HepG2 (cell line): ENCODE data around the gene CLDN9. TPM values are rescaled to one million over a fixed set of nuclear protein-coding genes. Genes with fewer than 3 reads are reported as not detected.

Experiments used
- KAT8 ChIP-seq: IDR thresholded peaks from 2 replicates; pipeline ENCODE4 v1.6.1; 2016; ENCODE audit warnings: missing genetic modification reagents, missing compliant biosample characterization
- KDM1A ChIP-seq: IDR thresholded peaks from 2 replicates; pipeline ENCODE4 v1.6.1; 2016; ENCODE audit warnings: missing compliant biosample characterization
- KLF15 ChIP-seq: sonication (generic); formaldehyde crosslinking; IDR thresholded peaks from 2 replicates; pipeline ENCODE4 v1.8.1; 2023; ENCODE audit warnings: borderline replicate concordance, mild to moderate bottlenecking, inconsistent platforms, missing genetic modification reagents, mixed read lengths
- NRL ChIP-seq: sonication (generic); formaldehyde crosslinking; IDR thresholded peaks from 2 replicates; pipeline ENCODE4 v1.5.0; 2020; ENCODE audit warnings: missing genetic modification reagents, mild to moderate bottlenecking, moderate library complexity, borderline replicate concordance
- RBM22 ChIP-seq: fragments of 200-400 bp; formaldehyde crosslinking; optimal IDR thresholded peaks from 2 replicates; pipeline ENCODE3; 2017; ENCODE audit warnings: mild to moderate bottlenecking, low read length, moderate library complexity
- SIN3A ChIP-seq: IDR thresholded peaks from 2 replicates; pipeline ENCODE4 v1.6.1; 2011; ENCODE audit warnings: low read depth, mild to moderate bottlenecking, control low read depth, low read length, borderline replicate concordance
- TRAFD1 ChIP-seq: sonication (generic); formaldehyde crosslinking; IDR thresholded peaks from 2 replicates; pipeline ENCODE4 v1.5.1; 2020; ENCODE audit warnings: missing genetic modification reagents, mild to moderate bottlenecking, borderline replicate concordance
- YEATS4 ChIP-seq: sonication (generic); formaldehyde crosslinking; IDR thresholded peaks from 2 replicates; pipeline ENCODE4 v1.4.0; 2020; ENCODE audit warnings: missing genetic modification reagents, borderline replicate concordance
- ZNF33A ChIP-seq: sonication (generic); formaldehyde crosslinking; IDR thresholded peaks from 2 replicates; pipeline ENCODE4 v1.5.1; 2020; ENCODE audit warnings: missing genetic modification reagents, mild to moderate bottlenecking, moderate library complexity, borderline replicate concordance
- ZNF383 ChIP-seq: sonication (generic); formaldehyde crosslinking; IDR thresholded peaks from 2 replicates; pipeline ENCODE4 v1.4.0; 2020; ENCODE audit warnings: missing genetic modification reagents, mild to moderate bottlenecking, borderline replicate concordance
- ZNF687 ChIP-seq: sonication (generic); formaldehyde crosslinking; IDR thresholded peaks from 2 replicates; pipeline ENCODE4 v1.5.1; 2020; ENCODE audit warnings: mild to moderate bottlenecking, missing genetic modification reagents, moderate library complexity
- ZNF691 ChIP-seq: sonication (generic); formaldehyde crosslinking; IDR thresholded peaks from 2 replicates; pipeline ENCODE4 v1.4.0; 2020; ENCODE audit warnings: missing genetic modification reagents, low read depth, mild to moderate bottlenecking, borderline replicate concordance
- polyA plus RNA-seq, 8 experiments: library from polyadenylated mRNA; depleted of rRNA in 3 of 8; stranded (reverse) in 7 of 8; unstranded in 1 of 8; fragments of >200 nt; fragmentation: Illumina TruSeq in 4 of 8; extraction: Trizol in 4 of 8; gene quantifications; 2 replicates each; pipeline versions ENCODE4 v1.2.1 to v1.2.3, GENCODE V29; 2011 to 2016; ENCODE audit warnings: low read depth in 4 of 8, missing spikeins in 1 of 8, mixed read lengths in 1 of 8; ENCODE audit not compliant: insufficient read depth in 1 of 8
- total RNA-seq, 5 experiments: library from RNA; depleted of rRNA; stranded (reverse); fragments of >200 nt; fragmentation: Illumina TruSeq; extraction: Trizol; gene quantifications; 2 replicates each; pipeline ENCODE4 v1.2.3, GENCODE V29; 2016; ENCODE audit warnings: low read depth in 1 of 5
- TF ChIP-seq, protein P1 (sequence below): sonication (generic); formaldehyde crosslinking; IDR thresholded peaks from 2 replicates; pipeline ENCODE4 v1.5.1; 2020; ENCODE audit warnings: mild to moderate bottlenecking, missing genetic modification reagents, borderline replicate concordance
- TF ChIP-seq, protein P2 (sequence below): sonication (generic); formaldehyde crosslinking; IDR thresholded peaks from 2 replicates; pipeline ENCODE4 v1.8.0; 2022; ENCODE audit warnings: mild to moderate bottlenecking, missing genetic modification reagents, moderate library complexity

Gene CLDN9
- total and polyA plus RNA-seq, 2 of the 13 experiments (the other 11 are each of a cell fraction or from before 2014, with no cell fraction given) = 0.15 to 0.26 TPM

DNA sequence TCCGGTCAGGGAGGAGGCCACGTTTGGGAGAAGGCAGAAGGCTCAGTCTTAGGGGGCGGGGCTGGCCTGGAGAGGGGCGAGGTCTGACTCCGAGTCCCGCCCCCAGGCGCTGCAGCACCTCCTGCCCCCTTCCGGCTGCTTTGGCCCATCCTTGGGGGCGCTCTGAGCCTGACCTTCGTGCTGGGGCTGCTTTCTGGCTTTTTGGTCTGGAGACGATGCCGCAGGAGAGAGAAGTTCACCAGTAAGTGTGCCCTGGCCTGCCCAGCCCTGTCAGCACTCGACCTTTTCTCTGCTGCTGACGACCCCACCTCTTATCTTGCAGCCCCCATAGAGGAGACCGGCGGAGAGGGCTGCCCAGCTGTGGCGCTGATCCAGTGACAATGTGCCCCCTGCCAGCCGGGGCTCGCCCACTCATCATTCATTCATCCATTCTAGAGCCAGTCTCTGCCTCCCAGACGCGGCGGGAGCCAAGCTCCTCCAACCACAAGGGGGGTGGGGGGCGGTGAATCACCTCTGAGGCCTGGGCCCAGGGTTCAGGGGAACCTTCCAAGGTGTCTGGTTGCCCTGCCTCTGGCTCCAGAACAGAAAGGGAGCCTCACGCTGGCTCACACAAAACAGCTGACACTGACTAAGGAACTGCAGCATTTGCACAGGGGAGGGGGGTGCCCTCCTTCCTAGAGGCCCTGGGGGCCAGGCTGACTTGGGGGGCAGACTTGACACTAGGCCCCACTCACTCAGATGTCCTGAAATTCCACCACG, 8.9 kb downstream of the CLDN9 start (continued):
- TF ChIP-seq SIN3A (0 out of 2 replicates have a peak, but pooled peaks have one; percentile 24), KDM1A (CRISPR knock-in tag) (no peak), RBM22 (no peak), KLF15 (CRISPR knock-in tag) (no peak), ZNF33A (CRISPR knock-in tag) (no peak), NRL (CRISPR knock-in tag) (no peak), ZNF687 (CRISPR knock-in tag) (peak; percentile 43), ZNF383 (no peak), TRAFD1 (CRISPR knock-in tag) (no peak), YEATS4 (CRISPR knock-in tag) (no peak), KAT8 (CRISPR knock-in tag) (no peak), ZNF691 (CRISPR knock-in tag) (no peak)
- TF ChIP-seq, protein P1, sequence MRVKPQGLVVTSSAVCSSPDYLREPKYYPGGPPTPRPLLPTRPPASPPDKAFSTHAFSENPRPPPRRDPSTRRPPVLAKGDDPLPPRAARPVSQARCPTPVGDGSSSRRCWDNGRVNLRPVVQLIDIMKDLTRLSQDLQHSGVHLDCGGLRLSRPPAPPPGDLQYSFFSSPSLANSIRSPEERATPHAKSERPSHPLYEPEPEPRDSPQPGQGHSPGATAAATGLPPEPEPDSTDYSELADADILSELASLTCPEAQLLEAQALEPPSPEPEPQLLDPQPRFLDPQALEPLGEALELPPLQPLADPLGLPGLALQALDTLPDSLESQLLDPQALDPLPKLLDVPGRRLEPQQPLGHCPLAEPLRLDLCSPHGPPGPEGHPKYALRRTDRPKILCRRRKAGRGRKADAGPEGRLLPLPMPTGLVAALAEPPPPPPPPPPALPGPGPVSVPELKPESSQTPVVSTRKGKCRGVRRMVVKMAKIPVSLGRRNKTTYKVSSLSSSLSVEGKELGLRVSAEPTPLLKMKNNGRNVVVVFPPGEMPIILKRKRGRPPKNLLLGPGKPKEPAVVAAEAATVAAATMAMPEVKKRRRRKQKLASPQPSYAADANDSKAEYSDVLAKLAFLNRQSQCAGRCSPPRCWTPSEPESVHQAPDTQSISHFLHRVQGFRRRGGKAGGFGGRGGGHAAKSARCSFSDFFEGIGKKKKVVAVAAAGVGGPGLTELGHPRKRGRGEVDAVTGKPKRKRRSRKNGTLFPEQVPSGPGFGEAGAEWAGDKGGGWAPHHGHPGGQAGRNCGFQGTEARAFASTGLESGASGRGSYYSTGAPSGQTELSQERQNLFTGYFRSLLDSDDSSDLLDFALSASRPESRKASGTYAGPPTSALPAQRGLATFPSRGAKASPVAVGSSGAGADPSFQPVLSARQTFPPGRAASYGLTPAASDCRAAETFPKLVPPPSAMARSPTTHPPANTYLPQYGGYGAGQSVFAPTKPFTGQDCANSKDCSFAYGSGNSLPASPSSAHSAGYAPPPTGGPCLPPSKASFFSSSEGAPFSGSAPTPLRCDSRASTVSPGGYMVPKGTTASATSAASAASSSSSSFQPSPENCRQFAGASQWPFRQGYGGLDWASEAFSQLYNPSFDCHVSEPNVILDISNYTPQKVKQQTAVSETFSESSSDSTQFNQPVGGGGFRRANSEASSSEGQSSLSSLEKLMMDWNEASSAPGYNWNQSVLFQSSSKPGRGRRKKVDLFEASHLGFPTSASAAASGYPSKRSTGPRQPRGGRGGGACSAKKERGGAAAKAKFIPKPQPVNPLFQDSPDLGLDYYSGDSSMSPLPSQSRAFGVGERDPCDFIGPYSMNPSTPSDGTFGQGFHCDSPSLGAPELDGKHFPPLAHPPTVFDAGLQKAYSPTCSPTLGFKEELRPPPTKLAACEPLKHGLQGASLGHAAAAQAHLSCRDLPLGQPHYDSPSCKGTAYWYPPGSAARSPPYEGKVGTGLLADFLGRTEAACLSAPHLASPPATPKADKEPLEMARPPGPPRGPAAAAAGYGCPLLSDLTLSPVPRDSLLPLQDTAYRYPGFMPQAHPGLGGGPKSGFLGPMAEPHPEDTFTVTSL (CRISPR knock-in tag) = no peak
- TF ChIP-seq, protein P2, sequence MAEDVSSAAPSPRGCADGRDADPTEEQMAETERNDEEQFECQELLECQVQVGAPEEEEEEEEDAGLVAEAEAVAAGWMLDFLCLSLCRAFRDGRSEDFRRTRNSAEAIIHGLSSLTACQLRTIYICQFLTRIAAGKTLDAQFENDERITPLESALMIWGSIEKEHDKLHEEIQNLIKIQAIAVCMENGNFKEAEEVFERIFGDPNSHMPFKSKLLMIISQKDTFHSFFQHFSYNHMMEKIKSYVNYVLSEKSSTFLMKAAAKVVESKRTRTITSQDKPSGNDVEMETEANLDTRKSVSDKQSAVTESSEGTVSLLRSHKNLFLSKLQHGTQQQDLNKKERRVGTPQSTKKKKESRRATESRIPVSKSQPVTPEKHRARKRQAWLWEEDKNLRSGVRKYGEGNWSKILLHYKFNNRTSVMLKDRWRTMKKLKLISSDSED = 0 out of 2 replicates have a peak, but pooled peaks have one; percentile 30
